Muscle layer of duodenum (tissue), 2 donors: ENCODE measurements around the gene ART4.

Experiments
- H3K27ac ChIP-seq: one replicate; pipeline ENCODE4 v1.7.0; 2013; ENCODE audit warnings: mild to moderate bottlenecking, low read length
- H3K27me3 ChIP-seq: one replicate; pipeline ENCODE4 v1.7.0; 2013; ENCODE audit warnings: low read depth, mild to moderate bottlenecking, control low read depth, low read length
- H3K36me3 ChIP-seq, 2 donors: one replicate each; pipeline ENCODE4 v1.7.0; 2013; ENCODE audit warnings: low read length in 2 of 2, control low read depth in 1 of 2, mild to moderate bottlenecking in 1 of 2; ENCODE audit not compliant: insufficient read depth in 2 of 2, control insufficient read depth in 1 of 2
- H3K4me1 ChIP-seq, 2 donors: one replicate each; pipeline ENCODE4 v1.7.0; 2013; ENCODE audit warnings: low read length in 2 of 2, mild to moderate bottlenecking in 2 of 2, control low read depth in 1 of 2, moderate library complexity in 1 of 2; ENCODE audit not compliant: insufficient read depth in 2 of 2, control insufficient read depth in 1 of 2
- H3K4me3 ChIP-seq, 2 donors: one replicate each; pipeline ENCODE4 v1.7.0; 2013; ENCODE audit warnings: low read length in 2 of 2, low read depth in 1 of 2, mild to moderate bottlenecking in 1 of 2
- H3K9me3 ChIP-seq, 2 donors: one replicate each; pipeline ENCODE4 v1.7.0; 2013; ENCODE audit warnings: low read length in 2 of 2, control low read depth in 1 of 2, mild to moderate bottlenecking in 1 of 2; ENCODE audit not compliant: control insufficient read depth in 1 of 2
- donor health status: healthy.

Gene ART4

DNA sequence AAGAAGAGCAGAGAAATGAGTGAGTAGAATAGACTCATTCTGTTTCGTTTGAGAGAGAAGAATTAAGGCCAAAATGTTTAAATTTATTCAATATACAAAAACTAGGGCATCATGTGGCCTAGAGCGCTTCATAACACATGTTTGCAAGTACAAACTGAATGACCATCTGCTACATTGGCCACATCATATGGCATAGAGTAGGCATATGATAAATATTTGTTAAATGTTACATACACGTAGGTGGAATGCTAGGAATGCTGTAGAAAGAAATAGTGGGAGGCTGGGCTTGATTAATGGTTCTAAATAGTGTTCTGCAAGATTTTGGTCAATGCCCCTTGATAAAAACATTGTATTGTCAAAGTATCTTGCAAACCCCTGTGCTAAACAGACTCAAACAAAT lies 31.6 kb upstream of the ART4 start:
- Histone ChIP-seq H3K4me3 (no peak overlapping the region), H3K4me1 (peaks cover 0 to 13% of the 10 kb centered on the region in 2 donors), H3K27ac (no peak overlapping the region), H3K27me3 (no peaks in the 10 kb centered on the region), H3K36me3 (no peaks in the 10 kb centered on the region), H3K9me3 (no peaks in the 10 kb centered on the region)

DNA sequence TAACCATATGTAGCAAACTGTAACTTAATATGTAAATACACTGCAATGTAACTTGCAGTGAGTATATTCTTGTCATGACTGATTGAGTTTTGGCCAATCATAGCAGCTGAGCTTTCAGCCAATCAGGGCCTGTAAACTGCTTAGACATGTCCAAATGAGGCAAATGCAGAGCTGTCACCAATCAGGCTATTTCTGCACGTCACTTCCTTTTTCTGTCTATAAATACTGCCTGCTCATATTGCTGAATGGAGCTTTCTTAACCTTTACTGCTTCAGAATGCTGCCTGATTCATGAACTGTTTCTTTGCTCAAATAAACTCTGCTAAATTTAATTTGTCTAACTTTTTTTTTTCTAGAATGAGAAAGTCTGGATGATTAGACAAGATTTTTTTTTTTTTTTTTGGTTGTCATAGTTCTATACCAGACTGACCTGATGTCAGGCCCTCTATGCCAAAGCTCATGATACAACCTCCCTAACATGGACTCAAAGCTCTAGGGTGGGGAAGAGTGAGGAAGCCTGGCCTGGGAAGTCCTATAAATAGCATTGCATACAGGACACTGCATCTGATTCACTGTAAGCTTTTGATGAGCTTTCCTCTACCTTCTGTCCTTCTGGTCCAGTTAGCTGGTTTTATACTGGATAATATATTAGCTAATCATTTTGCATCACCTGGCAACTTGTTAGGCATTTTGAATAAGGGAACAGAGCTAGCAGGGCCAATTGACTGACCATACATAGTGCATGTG lies 30.3 kb upstream of the ART4 start:
- H3K36me3 ChIP-seq: no peaks in the 10 kb centered on the region
- no peaks in the 10 kb centered on the region for H3K27me3 ChIP-seq
- H3K4me1 ChIP-seq: peaks cover 0 to 13% of the 10 kb centered on the region in 2 donors
- H3K9me3 ChIP-seq: no peaks in the 10 kb centered on the region
- no peak overlapping the region for H3K4me3 ChIP-seq
- H3K27ac ChIP-seq: no peak overlapping the region

DNA sequence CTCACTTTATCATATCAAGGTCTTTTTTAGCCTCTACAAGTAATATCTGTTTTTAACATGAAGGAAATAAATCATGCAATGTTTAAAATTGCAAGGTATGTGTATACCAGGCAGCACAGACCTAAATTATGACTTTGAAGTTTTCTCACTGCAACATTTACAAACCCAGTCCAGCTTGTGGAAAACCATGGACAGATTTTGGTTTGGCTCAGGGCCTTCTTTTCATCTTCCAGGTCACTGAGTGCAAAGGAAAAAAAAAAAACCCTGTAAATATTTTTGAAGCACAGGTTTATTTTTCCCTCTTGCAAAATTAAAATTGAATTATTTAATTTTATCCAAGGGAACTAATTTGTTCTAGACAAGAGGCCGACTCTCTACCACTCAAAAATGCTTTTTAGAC lies 28.6 kb upstream of the ART4 start:
- Histone ChIP-seq H3K36me3 (no peaks in the 10 kb centered on the region), H3K4me3 (no peak overlapping the region), H3K27ac (no peak overlapping the region), H3K4me1 (peaks cover 0 to 13% of the 10 kb centered on the region in 2 donors), H3K27me3 (no peaks in the 10 kb centered on the region), H3K9me3 (no peaks in the 10 kb centered on the region)

DNA sequence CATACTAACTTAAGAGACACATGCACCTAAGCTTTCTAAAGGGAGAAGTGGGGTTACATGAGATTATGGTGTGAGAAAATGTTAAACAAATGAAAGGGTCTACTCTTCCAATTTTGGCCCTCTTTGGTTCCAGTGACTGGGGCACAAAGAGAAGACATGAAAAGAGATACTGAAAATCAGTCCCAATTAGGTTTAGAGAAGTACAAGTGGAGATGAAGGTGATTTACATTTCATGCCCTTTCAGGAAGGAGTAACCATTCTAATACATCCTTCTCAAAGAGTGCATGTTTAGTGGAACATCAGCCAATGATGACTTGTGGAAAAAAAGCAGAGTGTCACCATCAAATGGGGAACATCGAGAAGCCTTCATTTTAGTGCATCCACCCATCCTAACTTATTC lies 27.9 kb upstream of the ART4 start:
- no peak overlapping the region for H3K4me3 ChIP-seq
- peaks cover 0 to 13% of the 10 kb centered on the region in 2 donors for H3K4me1 ChIP-seq
- H3K36me3 ChIP-seq: no peaks in the 10 kb centered on the region
- no peaks in the 10 kb centered on the region for H3K27me3 ChIP-seq
- no peak overlapping the region for H3K27ac ChIP-seq
- H3K9me3 ChIP-seq: no peaks in the 10 kb centered on the region

DNA sequence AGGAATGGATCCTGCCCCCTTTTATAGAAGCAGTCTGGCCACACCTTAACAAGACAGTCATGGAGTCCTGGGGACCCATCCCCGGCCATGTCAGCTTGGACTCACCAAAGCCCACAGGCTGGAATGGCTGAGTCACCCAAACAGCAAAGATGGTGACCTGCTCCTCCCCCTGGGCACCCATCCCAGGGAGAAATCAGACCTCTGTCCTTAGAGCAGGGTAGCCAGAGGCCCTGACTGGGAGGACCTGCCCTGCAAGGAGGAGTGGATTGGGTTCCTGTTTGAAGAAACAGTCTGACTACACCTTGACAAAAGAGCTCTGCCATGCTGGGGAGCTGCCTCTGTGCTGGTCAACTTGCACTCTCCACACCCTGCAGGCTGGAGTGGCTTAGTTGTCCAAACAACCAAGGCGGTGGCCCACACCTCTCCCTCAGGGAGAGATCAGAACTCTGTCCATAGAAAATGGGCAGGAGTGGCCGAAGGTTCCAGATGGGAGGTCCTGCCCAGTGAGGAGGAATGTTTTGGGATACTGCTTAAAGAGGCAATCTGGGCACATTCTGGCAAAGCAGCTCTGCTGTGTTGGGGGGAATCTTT lies 25.7 kb upstream of the ART4 start:
- no peaks in the 10 kb centered on the region for H3K36me3 ChIP-seq
- no peak overlapping the region for H3K4me3 ChIP-seq
- no peak overlapping the region for H3K27ac ChIP-seq
- no peaks in the 10 kb centered on the region for H3K9me3 ChIP-seq
- H3K27me3 ChIP-seq: no peaks in the 10 kb centered on the region
- peaks cover 0 to 12% of the 10 kb centered on the region in 2 donors for H3K4me1 ChIP-seq

DNA sequence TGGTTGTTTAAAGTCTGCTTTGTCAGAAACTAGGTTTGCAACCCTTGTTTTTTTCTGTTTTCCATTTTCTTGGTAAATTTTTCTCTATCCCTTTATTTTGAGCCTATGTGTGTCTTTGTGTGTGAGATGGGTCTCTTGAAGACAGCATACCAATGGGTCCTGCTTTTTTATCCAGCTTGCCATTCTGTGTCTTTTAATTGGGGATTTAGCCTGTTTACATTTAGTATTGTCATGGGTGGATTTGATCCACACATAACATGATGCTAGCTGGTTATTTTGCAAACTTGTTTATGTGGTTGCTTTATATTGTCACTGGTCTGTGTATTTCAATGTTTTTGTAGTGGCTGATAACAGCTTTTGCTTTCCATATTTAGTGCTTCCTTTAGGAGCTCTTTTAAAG lies 17.2 kb upstream of the ART4 start:
- Histone ChIP-seq H3K4me3 (no peak overlapping the region), H3K27ac (no peak overlapping the region), H3K9me3 (peaks cover 0 to 8% of the 10 kb centered on the region in 2 donors), H3K36me3 (no peaks in the 10 kb centered on the region), H3K4me1 (no peaks in the 10 kb centered on the region), H3K27me3 (no peaks in the 10 kb centered on the region)

DNA sequence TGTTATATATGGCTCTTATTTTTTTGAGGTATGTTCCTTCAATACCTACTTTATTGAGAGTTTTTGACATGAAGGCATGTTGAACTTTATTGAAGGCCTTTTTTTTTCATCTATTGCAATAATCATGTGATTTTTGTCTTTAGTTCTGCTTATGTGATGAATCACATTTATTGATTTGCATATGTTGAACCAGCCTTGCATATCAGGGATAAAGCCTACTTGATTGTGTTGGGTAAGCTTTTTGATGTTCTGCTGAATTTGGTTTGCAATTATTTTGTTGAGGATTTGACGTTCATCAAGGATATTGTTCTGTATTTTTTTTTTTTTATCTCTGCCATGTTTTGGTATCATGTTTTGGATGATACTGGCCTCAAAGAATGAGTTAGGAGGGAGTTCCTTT lies 15.2 kb upstream of the ART4 start:
- H3K9me3 ChIP-seq: peaks cover 0 to 8% of the 10 kb centered on the region in 2 donors
- H3K27me3 ChIP-seq: no peaks in the 10 kb centered on the region

DNA sequence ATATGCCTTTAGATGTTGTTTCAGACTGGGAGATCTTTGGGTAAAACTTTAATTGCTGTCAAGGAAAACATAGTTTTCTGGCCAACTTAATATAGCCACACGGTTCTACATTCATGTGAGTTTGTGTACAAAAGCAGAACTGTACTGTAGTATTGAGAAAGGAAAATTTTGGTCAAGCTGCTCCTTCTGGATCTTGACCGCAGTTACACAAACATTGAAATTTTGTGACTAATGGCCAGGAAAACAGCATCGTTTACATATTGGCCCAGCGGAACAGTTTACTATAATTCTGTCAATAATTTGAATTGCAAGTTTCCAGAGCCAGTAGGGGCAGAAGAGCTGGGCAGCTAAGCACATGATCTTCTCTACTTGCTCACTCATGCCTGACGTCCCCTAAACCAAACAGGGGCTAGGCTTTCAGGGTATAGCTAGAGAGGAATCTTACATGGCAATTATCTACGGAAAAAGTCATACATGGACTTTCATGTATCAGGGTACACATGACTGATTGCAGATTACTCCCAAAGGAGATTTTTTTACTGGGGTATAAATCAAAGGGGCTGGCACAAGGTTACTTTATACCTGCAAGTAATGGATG lies 11.4 kb upstream of the ART4 start:
- Histone ChIP-seq H3K4me3 (no peak overlapping the region), H3K27ac (no peak overlapping the region), H3K4me1 (no peaks in the 10 kb centered on the region), H3K27me3 (no peaks in the 10 kb centered on the region), H3K9me3 (no peaks in the 10 kb centered on the region), H3K36me3 (no peaks in the 10 kb centered on the region)

More for the DNA sequence above, 15.2 kb upstream of the ART4 start:
- no peak overlapping the region for H3K4me3 ChIP-seq
- H3K4me1 ChIP-seq: no peaks in the 10 kb centered on the region
- no peaks in the 10 kb centered on the region for H3K36me3 ChIP-seq
- no peak overlapping the region for H3K27ac ChIP-seq

DNA sequence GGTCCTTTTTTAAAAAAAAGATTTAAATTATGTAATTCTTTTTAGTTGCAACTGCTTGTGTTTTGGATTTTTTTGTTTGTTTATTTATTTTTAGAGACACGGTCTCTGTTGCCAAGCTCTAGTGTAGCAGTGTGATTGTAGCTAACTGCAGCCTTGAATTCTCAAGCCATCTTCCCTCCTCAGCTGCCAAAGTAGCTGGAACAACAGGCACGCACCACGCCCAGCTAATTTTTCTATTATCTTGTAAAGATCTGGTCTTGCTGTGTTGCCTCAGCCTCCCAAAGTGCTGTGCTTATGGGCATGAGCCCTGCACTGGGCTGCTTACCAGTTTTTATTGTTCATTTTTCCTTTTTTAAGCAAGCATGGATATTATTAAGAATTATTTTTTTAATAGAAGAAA lies 10.6 kb upstream of the ART4 start:
- Histone ChIP-seq H3K9me3 (no peaks in the 10 kb centered on the region), H3K36me3 (no peaks in the 10 kb centered on the region), H3K4me3 (no peak overlapping the region), H3K27me3 (no peaks in the 10 kb centered on the region), H3K27ac (no peak overlapping the region), H3K4me1 (no peaks in the 10 kb centered on the region)

DNA sequence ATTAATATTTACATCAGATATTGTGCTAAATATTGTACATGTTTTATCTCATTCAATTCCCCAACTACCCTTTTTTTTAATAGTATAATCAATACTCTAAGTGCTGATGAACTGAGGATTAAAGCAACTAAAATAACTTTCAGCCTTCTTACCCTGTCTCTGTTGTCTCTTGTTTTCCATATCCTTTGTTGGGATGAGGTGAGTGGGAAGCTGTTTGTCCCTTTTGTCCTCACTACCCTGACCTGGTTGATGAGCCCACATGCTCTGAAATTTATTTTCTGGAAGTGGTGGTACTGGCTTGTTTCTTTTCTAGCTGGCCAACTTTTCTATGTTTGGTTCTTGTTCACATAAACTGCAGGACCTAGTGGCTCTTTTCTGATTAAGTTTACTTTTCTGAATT lies 9.6 kb upstream of the ART4 start:
- Histone ChIP-seq H3K9me3 (no peaks in the 10 kb centered on the region), H3K4me1 (no peaks in the 10 kb centered on the region), H3K4me3 (no peak overlapping the region), H3K27ac (no peak overlapping the region), H3K36me3 (no peaks in the 10 kb centered on the region), H3K27me3 (no peaks in the 10 kb centered on the region)

DNA sequence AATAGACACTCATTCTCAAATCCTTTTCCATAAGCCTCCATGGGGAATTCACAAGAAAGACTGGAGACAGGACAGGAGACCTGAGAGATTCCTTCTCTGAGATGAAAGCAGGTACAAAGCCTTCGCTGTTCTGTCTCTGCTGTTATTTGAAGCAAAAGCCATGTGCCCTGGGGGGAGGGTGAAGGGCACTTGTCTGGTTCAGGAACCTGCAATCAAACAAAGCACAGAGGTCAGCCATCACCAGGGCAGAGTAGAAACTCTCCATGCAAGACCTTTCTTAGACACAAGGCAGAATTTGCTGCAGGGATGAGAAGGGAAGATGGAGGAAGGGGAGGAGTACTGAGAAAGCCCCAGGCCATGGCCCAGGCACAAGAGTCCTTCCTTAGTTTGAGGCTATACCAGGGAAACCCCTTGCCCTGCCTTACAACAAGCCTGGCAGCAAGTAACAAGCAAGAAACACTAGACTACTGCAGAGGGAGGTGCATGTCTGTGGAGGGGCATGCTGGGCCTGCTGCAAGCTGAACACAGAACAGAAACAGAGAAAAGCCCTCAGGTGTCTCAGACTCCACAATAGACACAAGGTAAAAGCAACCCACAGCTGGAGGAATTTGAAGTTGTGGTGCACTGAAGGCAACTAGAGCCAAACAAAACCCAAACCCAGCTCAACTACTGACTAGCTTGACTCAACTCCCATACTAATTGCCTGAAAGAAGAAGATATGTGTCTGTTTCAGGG lies 7.8 kb upstream of the ART4 start:
- Histone ChIP-seq H3K4me3 (no peak overlapping the region), H3K27ac (no peak overlapping the region), H3K27me3 (no peaks in the 10 kb centered on the region), H3K9me3 (no peaks in the 10 kb centered on the region), H3K4me1 (no peaks in the 10 kb centered on the region), H3K36me3 (no peaks in the 10 kb centered on the region)
